ENCODE results near the gene TRPM2. TPM values are rescaled to one million over a fixed set of nuclear protein-coding genes. Genes with fewer than 3 reads are reported as not detected.

The TRPM2 gene
- total RNA-seq, 4 donors from 2014 or later: 0.40 to 6.9 (median 2.5) TPM

GRCh38 chr21:44429894-44430293 is 76.5 kb downstream of the TRPM2 start:
- 70 to 78% methylated on average over 1 of the region's 1 CpG for WGBS, 2 donors
- Histone ChIP-seq H3K4me3 (no peak overlapping the region), H3K27ac (no peak overlapping the region), H3K27me3 (peaks cover 0 to 23% (median 0%) of the 10 kb centered on the region in 4 donors), H3K36me3 (no peaks in the 10 kb centered on the region), H3K4me1 (no peaks in the 10 kb centered on the region), H3K9me3 (peaks cover 0 to 20% (median 0%) of the 10 kb centered on the region in 3 donors)
- intact Hi-C loops (cut with DNase I): loop anchor here (5.0 kb wide), 1 partner anchor 52 kb away; no protein-coding TSS in a partner anchor
- DNase-seq: no peak
- no peak for TF ChIP-seq POLR2A (IDR thresholded peaks at IDR 0.05)
- TF ChIP-seq CTCF (IDR thresholded peaks at IDR 0.05): no peak

GRCh38 chr21:44431300-44431699 is 77.9 kb downstream of the TRPM2 start:
- Histone ChIP-seq H3K9me3 (peaks cover 0 to 20% (median 0%) of the 10 kb centered on the region in 3 donors), H3K4me1 (no peaks in the 10 kb centered on the region), H3K27ac (no peak overlapping the region), H3K36me3 (no peaks in the 10 kb centered on the region), H3K4me3 (no peak overlapping the region), H3K27me3 (peaks cover 0 to 9% (median 0%) of the 10 kb centered on the region in 4 donors)
- TF ChIP-seq CTCF (IDR thresholded peaks at IDR 0.05) (no peak), POLR2A (IDR thresholded peaks at IDR 0.05) (no peak)
- intact Hi-C loops (cut with DNase I): no loop called here
- 50 to 82% methylated on average over 1 to 4 of the region's 4 CpGs for WGBS, 2 donors
- DNase-seq: no peak

- DNase-seq: no peak
- intact Hi-C loops (cut with DNase I): no loop called here
- H3K4me1 ChIP-seq: peaks cover 0 to 1% (median 0%) of the 10 kb centered on the region in 3 donors
- no peak overlapping the region for H3K27ac ChIP-seq
- peaks cover 0 to 19% (median 0%) of the 10 kb centered on the region in 3 donors for H3K9me3 ChIP-seq
- no peaks in the 10 kb centered on the region for H3K36me3 ChIP-seq
- 90 to 92% methylated on average over 9 to 15 of the region's 34 CpGs for WGBS, 2 donors
- H3K27me3 ChIP-seq: peaks cover 0 to 10% (median 0%) of the 10 kb centered on the region in 4 donors
- TF ChIP-seq POLR2A (IDR thresholded peaks at IDR 0.05) (no peak), CTCF (IDR thresholded peaks at IDR 0.05) (no peak)
- H3K4me3 ChIP-seq: no peak overlapping the region
Observed at GRCh38 chr21:44432841-44433790, 79.7 kb downstream of the TRPM2 start.

GRCh38 chr21:44433791-44434567 is 80.6 kb downstream of the TRPM2 start:
- H3K36me3 ChIP-seq: no peaks in the 10 kb centered on the region
- H3K27me3 ChIP-seq: peaks cover 0 to 15% (median 0%) of the 10 kb centered on the region in 4 donors
- DNase-seq: no peak
- TF ChIP-seq POLR2A (IDR thresholded peaks at IDR 0.05) (no peak), CTCF (IDR thresholded peaks at IDR 0.05) (no peak)
- WGBS, 2 donors: 88 to 90% methylated on average over 23 to 31 of the region's 39 CpGs
- peaks cover 0 to 10% (median 0%) of the 10 kb centered on the region in 3 donors for H3K4me1 ChIP-seq
- no peak overlapping the region for H3K4me3 ChIP-seq
- H3K27ac ChIP-seq: no peak overlapping the region
- intact Hi-C loops (cut with DNase I): no loop called here
- H3K9me3 ChIP-seq: peaks cover 0 to 11% (median 0%) of the 10 kb centered on the region in 3 donors

Data from esophagus squamous epithelium (tissue), 5 donors.